ENCODE data around the gene CLRN1. TPM values are rescaled to one million over a fixed set of nuclear protein-coding genes. Genes with fewer than 3 reads are reported as not detected.

Gene CLRN1
- polyA plus RNA-seq, 1 of the 3 experiments (the other 2 are of a cell fraction) = not detected

- no peak for TF ChIP-seq FOSL2 (IDR thresholded peaks at IDR 0.05; ENCODE audit: borderline replicate concordance, low read depth)
- no peak for TF ChIP-seq RXRA (IDR thresholded peaks at IDR 0.05; ENCODE audit: borderline replicate concordance, low read depth)
- no peak for TF ChIP-seq SIN3A (IDR thresholded peaks at IDR 0.05; ENCODE audit: borderline replicate concordance, low read depth, low read length)
- no peak for TF ChIP-seq YY1 (IDR thresholded peaks at IDR 0.05; ENCODE audit: low read depth)
Measured at GRCh38 chr3:150985711-150986110, 13.2 kb upstream of the CLRN1 start (continued).

DNA sequence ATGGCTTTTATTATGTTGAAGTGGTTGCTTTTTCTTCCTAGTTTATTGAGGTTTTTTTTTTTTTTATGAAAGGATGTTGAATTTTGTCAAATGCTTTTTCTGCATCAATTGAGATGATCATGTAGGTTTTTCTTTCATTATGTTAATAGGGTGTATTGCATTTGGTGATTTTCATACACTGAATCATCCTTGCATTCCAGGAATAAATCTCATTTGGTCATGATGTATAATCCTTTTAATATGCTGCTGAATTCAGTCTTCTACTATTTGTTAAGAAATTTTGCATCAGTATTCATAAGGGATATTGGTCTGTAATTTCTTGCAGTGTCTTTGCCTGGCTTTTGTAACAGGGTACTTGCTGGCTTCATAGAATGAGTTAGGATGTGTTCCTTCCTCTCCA lies 11.5 kb upstream of the CLRN1 start:
- no peaks in the 10 kb centered on the region for H4K20me1 ChIP-seq (ENCODE audit: insufficient read depth)
- CTCF ChIA-PET = no interaction called here
- no peaks in the 10 kb centered on the region for H3F3A ChIP-seq (replicated peaks; ENCODE audit: insufficient read depth)
- H3K27ac ChIP-seq (ENCODE audit: low read depth in 2 of 2, low read length in 1 of 2) = no peak overlapping the region
- H3K4me1 ChIP-seq (ENCODE audit: control insufficient read depth in 1 of 2, insufficient read depth in 2 of 2, low read depth in 1 of 2, low read length in 1 of 2) = no peaks in the 10 kb centered on the region
- H3K4me3 ChIP-seq (ENCODE audit: low read depth in 2 of 2, low read length in 1 of 2) = no peak overlapping the region
- no peak overlapping the region for H3K4me2 ChIP-seq
- no peak for DNase-seq
- H3K9me3 ChIP-seq = no peaks in the 10 kb centered on the region
- H3K79me2 ChIP-seq (ENCODE audit: insufficient read depth) = no peaks in the 10 kb centered on the region
- TF ChIP-seq FOXM1 (IDR thresholded peaks at IDR 0.05; ENCODE audit: low read depth) (no peak), POLR2AphosphoS5 (IDR thresholded peaks at IDR 0.05; ENCODE audit: low read depth, low read length) (no peak), JUND (IDR thresholded peaks at IDR 0.05) (no peak), EZH2phosphoT487 (IDR thresholded peaks at IDR 0.05; ENCODE audit: borderline replicate concordance, low read depth) (no peak), NFIC (IDR thresholded peaks at IDR 0.05; ENCODE audit: borderline replicate concordance) (no peak), MXI1 (IDR thresholded peaks at IDR 0.05; ENCODE audit: low read depth, low read length) (no peak), GATA2 (CRISPR knock-in tag; IDR thresholded peaks at IDR 0.05) (no peak)
- TF ChIP-seq, protein P1, sequence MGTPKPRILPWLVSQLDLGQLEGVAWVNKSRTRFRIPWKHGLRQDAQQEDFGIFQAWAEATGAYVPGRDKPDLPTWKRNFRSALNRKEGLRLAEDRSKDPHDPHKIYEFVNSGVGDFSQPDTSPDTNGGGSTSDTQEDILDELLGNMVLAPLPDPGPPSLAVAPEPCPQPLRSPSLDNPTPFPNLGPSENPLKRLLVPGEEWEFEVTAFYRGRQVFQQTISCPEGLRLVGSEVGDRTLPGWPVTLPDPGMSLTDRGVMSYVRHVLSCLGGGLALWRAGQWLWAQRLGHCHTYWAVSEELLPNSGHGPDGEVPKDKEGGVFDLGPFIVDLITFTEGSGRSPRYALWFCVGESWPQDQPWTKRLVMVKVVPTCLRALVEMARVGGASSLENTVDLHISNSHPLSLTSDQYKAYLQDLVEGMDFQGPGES (IDR thresholded peaks at IDR 0.05; ENCODE audit: low read depth, low read length) = no peak
- TF ChIP-seq, protein P2, sequence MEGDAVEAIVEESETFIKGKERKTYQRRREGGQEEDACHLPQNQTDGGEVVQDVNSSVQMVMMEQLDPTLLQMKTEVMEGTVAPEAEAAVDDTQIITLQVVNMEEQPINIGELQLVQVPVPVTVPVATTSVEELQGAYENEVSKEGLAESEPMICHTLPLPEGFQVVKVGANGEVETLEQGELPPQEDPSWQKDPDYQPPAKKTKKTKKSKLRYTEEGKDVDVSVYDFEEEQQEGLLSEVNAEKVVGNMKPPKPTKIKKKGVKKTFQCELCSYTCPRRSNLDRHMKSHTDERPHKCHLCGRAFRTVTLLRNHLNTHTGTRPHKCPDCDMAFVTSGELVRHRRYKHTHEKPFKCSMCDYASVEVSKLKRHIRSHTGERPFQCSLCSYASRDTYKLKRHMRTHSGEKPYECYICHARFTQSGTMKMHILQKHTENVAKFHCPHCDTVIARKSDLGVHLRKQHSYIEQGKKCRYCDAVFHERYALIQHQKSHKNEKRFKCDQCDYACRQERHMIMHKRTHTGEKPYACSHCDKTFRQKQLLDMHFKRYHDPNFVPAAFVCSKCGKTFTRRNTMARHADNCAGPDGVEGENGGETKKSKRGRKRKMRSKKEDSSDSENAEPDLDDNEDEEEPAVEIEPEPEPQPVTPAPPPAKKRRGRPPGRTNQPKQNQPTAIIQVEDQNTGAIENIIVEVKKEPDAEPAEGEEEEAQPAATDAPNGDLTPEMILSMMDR (IDR thresholded peaks at IDR 0.05) = no peak
- TF ChIP-seq, protein P3, sequence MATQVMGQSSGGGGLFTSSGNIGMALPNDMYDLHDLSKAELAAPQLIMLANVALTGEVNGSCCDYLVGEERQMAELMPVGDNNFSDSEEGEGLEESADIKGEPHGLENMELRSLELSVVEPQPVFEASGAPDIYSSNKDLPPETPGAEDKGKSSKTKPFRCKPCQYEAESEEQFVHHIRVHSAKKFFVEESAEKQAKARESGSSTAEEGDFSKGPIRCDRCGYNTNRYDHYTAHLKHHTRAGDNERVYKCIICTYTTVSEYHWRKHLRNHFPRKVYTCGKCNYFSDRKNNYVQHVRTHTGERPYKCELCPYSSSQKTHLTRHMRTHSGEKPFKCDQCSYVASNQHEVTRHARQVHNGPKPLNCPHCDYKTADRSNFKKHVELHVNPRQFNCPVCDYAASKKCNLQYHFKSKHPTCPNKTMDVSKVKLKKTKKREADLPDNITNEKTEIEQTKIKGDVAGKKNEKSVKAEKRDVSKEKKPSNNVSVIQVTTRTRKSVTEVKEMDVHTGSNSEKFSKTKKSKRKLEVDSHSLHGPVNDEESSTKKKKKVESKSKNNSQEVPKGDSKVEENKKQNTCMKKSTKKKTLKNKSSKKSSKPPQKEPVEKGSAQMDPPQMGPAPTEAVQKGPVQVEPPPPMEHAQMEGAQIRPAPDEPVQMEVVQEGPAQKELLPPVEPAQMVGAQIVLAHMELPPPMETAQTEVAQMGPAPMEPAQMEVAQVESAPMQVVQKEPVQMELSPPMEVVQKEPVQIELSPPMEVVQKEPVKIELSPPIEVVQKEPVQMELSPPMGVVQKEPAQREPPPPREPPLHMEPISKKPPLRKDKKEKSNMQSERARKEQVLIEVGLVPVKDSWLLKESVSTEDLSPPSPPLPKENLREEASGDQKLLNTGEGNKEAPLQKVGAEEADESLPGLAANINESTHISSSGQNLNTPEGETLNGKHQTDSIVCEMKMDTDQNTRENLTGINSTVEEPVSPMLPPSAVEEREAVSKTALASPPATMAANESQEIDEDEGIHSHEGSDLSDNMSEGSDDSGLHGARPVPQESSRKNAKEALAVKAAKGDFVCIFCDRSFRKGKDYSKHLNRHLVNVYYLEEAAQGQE (IDR thresholded peaks at IDR 0.05; ENCODE audit: low read depth, low read length) = no peak
- TF ChIP-seq, protein P4, sequence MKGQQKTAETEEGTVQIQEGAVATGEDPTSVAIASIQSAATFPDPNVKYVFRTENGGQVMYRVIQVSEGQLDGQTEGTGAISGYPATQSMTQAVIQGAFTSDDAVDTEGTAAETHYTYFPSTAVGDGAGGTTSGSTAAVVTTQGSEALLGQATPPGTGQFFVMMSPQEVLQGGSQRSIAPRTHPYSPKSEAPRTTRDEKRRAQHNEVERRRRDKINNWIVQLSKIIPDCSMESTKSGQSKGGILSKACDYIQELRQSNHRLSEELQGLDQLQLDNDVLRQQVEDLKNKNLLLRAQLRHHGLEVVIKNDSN (IDR thresholded peaks at IDR 0.05; ENCODE audit: borderline replicate concordance, low read depth) = no peak
- no peak overlapping the region for H2AFZ ChIP-seq (ENCODE audit: low read depth)
- H3K36me3 ChIP-seq (replicated peaks in 1 of 2; ENCODE audit: control insufficient read depth in 1 of 2, insufficient read depth in 2 of 2, low read length in 1 of 2) = no peaks in the 10 kb centered on the region
- H3K9ac ChIP-seq = no peak overlapping the region
- POLR2A ChIA-PET = no interaction called here
- no peaks in the 10 kb centered on the region; the same call in 1 of the 2 replicates for H3K9me2 ChIP-seq
- peaks cover 4% of the 10 kb centered on the region; the same call in 1 of the 2 replicates for H3K27me3 ChIP-seq (ENCODE audit: insufficient read depth)

Data from SK-N-SH (cell line).